Liver (tissue), 9 donors: ENCODE data around the gene SNAPC1. TPM values are rescaled to one million over a fixed set of nuclear protein-coding genes. Genes with fewer than 3 reads are reported as not detected.

Experiments
- DNase-seq: peaks from one replicate; pipeline ENCODE4 v3.0.0-alpha.2; 2017; ENCODE audit warnings: low spot score
- H3K27ac ChIP-seq, 2 donors: one replicate each; pipeline ENCODE4 v1.7.0; 2013; ENCODE audit warnings: inconsistent platforms in 2 of 2, low read length in 2 of 2, control low read depth in 1 of 2, low read depth in 1 of 2, mild to moderate bottlenecking in 1 of 2
- H3K27me3 ChIP-seq, 4 donors: one replicate each; pipeline versions ENCODE4 v1.6.1 to v1.7.0; 2013; ENCODE audit warnings: low read length in 3 of 4, inconsistent platforms in 1 of 4, mild to moderate bottlenecking in 1 of 4, moderate library complexity in 1 of 4; ENCODE audit not compliant: control insufficient read depth in 4 of 4, insufficient read depth in 4 of 4
- H3K36me3 ChIP-seq, 4 donors: one replicate each; pipeline versions ENCODE4 v1.6.1 to v1.7.0; 2013; ENCODE audit warnings: low read length in 3 of 4, mild to moderate bottlenecking in 3 of 4, low read depth in 1 of 4, moderate library complexity in 1 of 4; ENCODE audit not compliant: control insufficient read depth in 4 of 4, insufficient read depth in 3 of 4
- H3K4me1 ChIP-seq, 4 donors: one replicate each; pipeline versions ENCODE4 v1.6.1 to v1.7.0; 2013; ENCODE audit warnings: low read length in 3 of 4, mild to moderate bottlenecking in 3 of 4, moderate library complexity in 1 of 4; ENCODE audit not compliant: control insufficient read depth in 4 of 4, insufficient read depth in 4 of 4
- H3K4me3 ChIP-seq, 3 donors: one replicate each; pipeline versions ENCODE4 v1.6.1 to v1.7.0; 2013; ENCODE audit warnings: low read length in 3 of 3, control low read depth in 1 of 3, low read depth in 1 of 3, mild to moderate bottlenecking in 1 of 3
- H3K9ac ChIP-seq, 2 donors: one replicate each; pipeline ENCODE4 v1.7.0; 2013; ENCODE audit warnings: low read length in 2 of 2, mild to moderate bottlenecking in 2 of 2, moderate library complexity in 2 of 2, control low read depth in 1 of 2, low read depth in 1 of 2
- H3K9me3 ChIP-seq, 4 donors: one replicate each; pipeline versions ENCODE4 v1.6.1 to v1.7.0; 2013; ENCODE audit warnings: low read length in 3 of 4; ENCODE audit not compliant: control insufficient read depth in 4 of 4
- EGR1 ChIP-seq, 2 donors: IDR thresholded peaks; 2 replicates each; pipeline ENCODE4 v1.6.1; 2016 to 2018; ENCODE audit warnings: antibody characterized with exemption in 2 of 2, low read depth in 2 of 2
- FOXA1 ChIP-seq: IDR thresholded peaks from 2 replicates; pipeline ENCODE4 v1.6.1; 2016; ENCODE audit warnings: antibody characterized with exemption
- GABPA ChIP-seq, 2 donors: IDR thresholded peaks in 1 of 2; conservative IDR thresholded peaks in 1 of 2; 2 replicates each; pipeline ENCODE4 v1.6.1; 2016; ENCODE audit warnings: antibody characterized with exemption in 2 of 2, mild to moderate bottlenecking in 1 of 2, moderate library complexity in 1 of 2
- HNF4A ChIP-seq, 2 donors: conservative IDR thresholded peaks; 2 replicates each; pipeline ENCODE4 v1.6.1; 2016; ENCODE audit warnings: antibody characterized with exemption in 2 of 2, mild to moderate bottlenecking in 2 of 2
- HNF4G ChIP-seq: IDR thresholded peaks from 2 replicates; pipeline ENCODE4 v1.6.1; 2016; ENCODE audit warnings: antibody characterized with exemption
- JUND ChIP-seq, 2 donors: IDR thresholded peaks; 2 replicates each; pipeline ENCODE4 v1.6.1; 2016; ENCODE audit warnings: antibody characterized with exemption in 2 of 2
- NR2F2 ChIP-seq: IDR thresholded peaks from 2 replicates; pipeline ENCODE4 v1.6.1; 2016; ENCODE audit warnings: antibody characterized with exemption
- RAD21 ChIP-seq, 2 donors: IDR thresholded peaks; 2 replicates each; pipeline ENCODE4 v1.6.1; 2016; ENCODE audit warnings: antibody characterized with exemption in 2 of 2, mild to moderate bottlenecking in 2 of 2
- RXRA ChIP-seq, 2 donors: IDR thresholded peaks; 2 replicates each; pipeline ENCODE4 v1.6.1; 2017 to 2018; ENCODE audit warnings: antibody characterized with exemption in 2 of 2, mild to moderate bottlenecking in 1 of 2
- SP1 ChIP-seq: IDR thresholded peaks from 2 replicates; pipeline ENCODE4 v1.6.1; 2018; ENCODE audit warnings: antibody characterized with exemption, mild to moderate bottlenecking
- TAF1 ChIP-seq: conservative IDR thresholded peaks from 2 replicates; pipeline ENCODE4 v1.6.1; 2016; ENCODE audit warnings: antibody characterized with exemption, mild to moderate bottlenecking
- YY1 ChIP-seq: IDR thresholded peaks from 2 replicates; pipeline ENCODE4 v1.6.1; 2016; ENCODE audit warnings: antibody characterized with exemption, mild to moderate bottlenecking
- WGBS: extraction: QIAGEN DNeasy Blood & Tissue Kit; methylation state at CpG from one replicate; pipeline ENCODE4 v1.1.7; 2013; 5-methylcytosine and 5-hydroxymethylcytosine counted together
- polyA plus RNA-seq, 2 donors: library from polyadenylated mRNA; stranded (reverse) in 1 of 2; unstranded in 1 of 2; fragments of 200-250 nt in 1 of 2; fragments of >200 nt in 1 of 2; fragmentation: Nextera tagmentation in 1 of 2; extraction: Ambion mirVana in 1 of 2; gene quantifications; one replicate each; pipeline versions ENCODE4 v1.2.1 to v1.2.3, GENCODE V29; 2013 to 2015
- total RNA-seq, 2 donors: library from RNA; depleted of rRNA; stranded (reverse); fragments of >200 nt; gene quantifications; one replicate each; pipeline ENCODE4 v1.2.3, GENCODE V29; 2014
- TF ChIP-seq, protein P1 (sequence below): IDR thresholded peaks from 2 replicates; pipeline ENCODE4 v1.6.1; 2016; ENCODE audit warnings: antibody characterized with exemption
- TF ChIP-seq, protein P2 (sequence below): IDR thresholded peaks from 2 replicates; pipeline ENCODE4 v1.6.1; 2016; ENCODE audit warnings: antibody characterized with exemption
- TF ChIP-seq, protein P3 (sequence below): IDR thresholded peaks from 2 replicates; pipeline ENCODE4 v1.6.1; 2016; ENCODE audit warnings: antibody characterized with exemption, mild to moderate bottlenecking
- TF ChIP-seq, protein P4 (sequence below): fragments of 150-350 bp; IDR thresholded peaks from 2 replicates; pipeline ENCODE4 v1.5.1; 2017; ENCODE audit warnings: improper control_type of control experiment, low read depth, low read length; ENCODE audit not compliant: missing input control
- TF ChIP-seq, protein P5 (sequence below): IDR thresholded peaks from 2 replicates; pipeline ENCODE4 v1.6.1; 2016; ENCODE audit warnings: antibody characterized with exemption
- donor health status: healthy.
- donor health status: healthy.
- donor health status: healthy.
- donor health status: healthy.
- donor health status: healthy.

SNAPC1 gene
- total and polyA plus RNA-seq, 4 donors: 1.2 to 2.3 (median 1.7) TPM

DNA sequence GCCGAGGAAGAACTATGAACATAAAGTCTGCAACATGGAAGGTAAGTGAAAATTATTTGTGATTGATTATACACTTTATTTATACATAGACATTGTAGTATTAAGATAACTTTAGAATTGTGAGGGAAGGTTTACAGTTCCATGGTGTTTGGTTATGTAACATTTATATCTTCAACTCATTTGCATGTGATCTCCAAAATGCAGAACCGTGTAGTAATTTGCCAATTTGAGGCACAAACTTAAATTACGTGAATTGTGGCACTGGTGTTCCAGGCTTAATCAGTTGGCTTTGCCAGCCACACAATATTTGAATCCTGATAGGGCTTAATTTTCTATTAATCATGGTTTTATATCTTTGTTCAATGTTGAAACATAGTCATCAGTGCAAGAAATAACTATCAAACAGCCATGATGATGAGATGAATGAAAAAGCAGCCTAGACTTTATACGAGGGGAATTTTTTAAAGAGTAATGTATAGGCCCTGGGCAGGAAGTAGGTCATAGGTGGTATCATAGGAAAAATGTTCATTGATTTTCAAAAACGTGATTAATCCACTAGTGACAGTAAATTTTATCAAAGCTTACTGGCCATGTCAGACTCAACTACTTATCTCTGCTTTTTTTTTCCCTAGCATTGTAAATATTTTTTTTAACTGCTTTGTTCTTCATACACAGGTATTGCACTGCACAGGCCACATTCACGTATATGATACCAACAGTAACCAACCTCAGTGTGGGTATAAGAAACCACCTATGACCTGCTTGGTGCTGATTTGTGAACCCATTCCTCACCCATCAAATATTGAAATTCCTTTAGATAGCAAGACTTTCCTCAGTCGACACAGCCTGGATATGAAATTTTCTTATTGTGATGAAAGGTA, 35.2 kb upstream of the SNAPC1 start:
- Histone ChIP-seq H3K27me3 (no peaks in the 10 kb centered on the region), H3K4me3 (no peak overlapping the region), H3K27ac (no peak overlapping the region), H3K36me3 (peaks cover under 1 to 42% (median 35%) of the 10 kb centered on the region in 4 donors), H3K9ac (no peak overlapping the region), H3K9me3 (no peaks in the 10 kb centered on the region), H3K4me1 (peaks cover 0 to 2% (median 0%) of the 10 kb centered on the region in 4 donors)
- DNase-seq: no peak
- TF ChIP-seq RAD21 (IDR thresholded peaks at IDR 0.05) (no peak), TAF1 (no peak), FOXA1 (no peak), GABPA (IDR thresholded peaks at IDR 0.05 in 1 of 2, conservative IDR thresholded peaks at IDR 0.05 in 1 of 2) (no peak), RXRA (IDR thresholded peaks at IDR 0.05) (no peak), SP1 (no peak), YY1 (no peak), EGR1 (IDR thresholded peaks at IDR 0.05; ENCODE audit: low read depth in 2 of 2) (no peak), JUND (IDR thresholded peaks at IDR 0.05) (no peak), HNF4G (no peak), HNF4A (conservative IDR thresholded peaks at IDR 0.05) (no peak), NR2F2 (no peak)
- TF ChIP-seq, protein P1, sequence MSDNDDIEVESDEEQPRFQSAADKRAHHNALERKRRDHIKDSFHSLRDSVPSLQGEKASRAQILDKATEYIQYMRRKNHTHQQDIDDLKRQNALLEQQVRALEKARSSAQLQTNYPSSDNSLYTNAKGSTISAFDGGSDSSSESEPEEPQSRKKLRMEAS: no peak
- TF ChIP-seq, protein P2, sequence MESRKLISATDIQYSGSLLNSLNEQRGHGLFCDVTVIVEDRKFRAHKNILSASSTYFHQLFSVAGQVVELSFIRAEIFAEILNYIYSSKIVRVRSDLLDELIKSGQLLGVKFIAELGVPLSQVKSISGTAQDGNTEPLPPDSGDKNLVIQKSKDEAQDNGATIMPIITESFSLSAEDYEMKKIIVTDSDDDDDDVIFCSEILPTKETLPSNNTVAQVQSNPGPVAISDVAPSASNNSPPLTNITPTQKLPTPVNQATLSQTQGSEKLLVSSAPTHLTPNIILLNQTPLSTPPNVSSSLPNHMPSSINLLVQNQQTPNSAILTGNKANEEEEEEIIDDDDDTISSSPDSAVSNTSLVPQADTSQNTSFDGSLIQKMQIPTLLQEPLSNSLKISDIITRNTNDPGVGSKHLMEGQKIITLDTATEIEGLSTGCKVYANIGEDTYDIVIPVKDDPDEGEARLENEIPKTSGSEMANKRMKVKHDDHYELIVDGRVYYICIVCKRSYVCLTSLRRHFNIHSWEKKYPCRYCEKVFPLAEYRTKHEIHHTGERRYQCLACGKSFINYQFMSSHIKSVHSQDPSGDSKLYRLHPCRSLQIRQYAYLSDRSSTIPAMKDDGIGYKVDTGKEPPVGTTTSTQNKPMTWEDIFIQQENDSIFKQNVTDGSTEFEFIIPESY: no peak
- TF ChIP-seq, protein P3, sequence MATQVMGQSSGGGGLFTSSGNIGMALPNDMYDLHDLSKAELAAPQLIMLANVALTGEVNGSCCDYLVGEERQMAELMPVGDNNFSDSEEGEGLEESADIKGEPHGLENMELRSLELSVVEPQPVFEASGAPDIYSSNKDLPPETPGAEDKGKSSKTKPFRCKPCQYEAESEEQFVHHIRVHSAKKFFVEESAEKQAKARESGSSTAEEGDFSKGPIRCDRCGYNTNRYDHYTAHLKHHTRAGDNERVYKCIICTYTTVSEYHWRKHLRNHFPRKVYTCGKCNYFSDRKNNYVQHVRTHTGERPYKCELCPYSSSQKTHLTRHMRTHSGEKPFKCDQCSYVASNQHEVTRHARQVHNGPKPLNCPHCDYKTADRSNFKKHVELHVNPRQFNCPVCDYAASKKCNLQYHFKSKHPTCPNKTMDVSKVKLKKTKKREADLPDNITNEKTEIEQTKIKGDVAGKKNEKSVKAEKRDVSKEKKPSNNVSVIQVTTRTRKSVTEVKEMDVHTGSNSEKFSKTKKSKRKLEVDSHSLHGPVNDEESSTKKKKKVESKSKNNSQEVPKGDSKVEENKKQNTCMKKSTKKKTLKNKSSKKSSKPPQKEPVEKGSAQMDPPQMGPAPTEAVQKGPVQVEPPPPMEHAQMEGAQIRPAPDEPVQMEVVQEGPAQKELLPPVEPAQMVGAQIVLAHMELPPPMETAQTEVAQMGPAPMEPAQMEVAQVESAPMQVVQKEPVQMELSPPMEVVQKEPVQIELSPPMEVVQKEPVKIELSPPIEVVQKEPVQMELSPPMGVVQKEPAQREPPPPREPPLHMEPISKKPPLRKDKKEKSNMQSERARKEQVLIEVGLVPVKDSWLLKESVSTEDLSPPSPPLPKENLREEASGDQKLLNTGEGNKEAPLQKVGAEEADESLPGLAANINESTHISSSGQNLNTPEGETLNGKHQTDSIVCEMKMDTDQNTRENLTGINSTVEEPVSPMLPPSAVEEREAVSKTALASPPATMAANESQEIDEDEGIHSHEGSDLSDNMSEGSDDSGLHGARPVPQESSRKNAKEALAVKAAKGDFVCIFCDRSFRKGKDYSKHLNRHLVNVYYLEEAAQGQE: no peak
- TF ChIP-seq, protein P4, sequence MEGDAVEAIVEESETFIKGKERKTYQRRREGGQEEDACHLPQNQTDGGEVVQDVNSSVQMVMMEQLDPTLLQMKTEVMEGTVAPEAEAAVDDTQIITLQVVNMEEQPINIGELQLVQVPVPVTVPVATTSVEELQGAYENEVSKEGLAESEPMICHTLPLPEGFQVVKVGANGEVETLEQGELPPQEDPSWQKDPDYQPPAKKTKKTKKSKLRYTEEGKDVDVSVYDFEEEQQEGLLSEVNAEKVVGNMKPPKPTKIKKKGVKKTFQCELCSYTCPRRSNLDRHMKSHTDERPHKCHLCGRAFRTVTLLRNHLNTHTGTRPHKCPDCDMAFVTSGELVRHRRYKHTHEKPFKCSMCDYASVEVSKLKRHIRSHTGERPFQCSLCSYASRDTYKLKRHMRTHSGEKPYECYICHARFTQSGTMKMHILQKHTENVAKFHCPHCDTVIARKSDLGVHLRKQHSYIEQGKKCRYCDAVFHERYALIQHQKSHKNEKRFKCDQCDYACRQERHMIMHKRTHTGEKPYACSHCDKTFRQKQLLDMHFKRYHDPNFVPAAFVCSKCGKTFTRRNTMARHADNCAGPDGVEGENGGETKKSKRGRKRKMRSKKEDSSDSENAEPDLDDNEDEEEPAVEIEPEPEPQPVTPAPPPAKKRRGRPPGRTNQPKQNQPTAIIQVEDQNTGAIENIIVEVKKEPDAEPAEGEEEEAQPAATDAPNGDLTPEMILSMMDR: no peak
- TF ChIP-seq, protein P5, sequence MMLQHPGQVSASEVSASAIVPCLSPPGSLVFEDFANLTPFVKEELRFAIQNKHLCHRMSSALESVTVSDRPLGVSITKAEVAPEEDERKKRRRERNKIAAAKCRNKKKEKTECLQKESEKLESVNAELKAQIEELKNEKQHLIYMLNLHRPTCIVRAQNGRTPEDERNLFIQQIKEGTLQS: no peak
- 86% methylated on average over 7 of the region's 7 CpGs for WGBS
